ENCODE results near the gene STH. TPM values are rescaled to one million over a fixed set of nuclear protein-coding genes. Genes with fewer than 3 reads are reported as not detected.
"Not testable (repeated sequence)": the region's sequence is repeated elsewhere in the genome, so short reads cannot be mapped to it uniquely, and the experiment has no call there.

The STH gene
- total RNA-seq, 1 donor from 2014 or later, result not detected

DNA sequence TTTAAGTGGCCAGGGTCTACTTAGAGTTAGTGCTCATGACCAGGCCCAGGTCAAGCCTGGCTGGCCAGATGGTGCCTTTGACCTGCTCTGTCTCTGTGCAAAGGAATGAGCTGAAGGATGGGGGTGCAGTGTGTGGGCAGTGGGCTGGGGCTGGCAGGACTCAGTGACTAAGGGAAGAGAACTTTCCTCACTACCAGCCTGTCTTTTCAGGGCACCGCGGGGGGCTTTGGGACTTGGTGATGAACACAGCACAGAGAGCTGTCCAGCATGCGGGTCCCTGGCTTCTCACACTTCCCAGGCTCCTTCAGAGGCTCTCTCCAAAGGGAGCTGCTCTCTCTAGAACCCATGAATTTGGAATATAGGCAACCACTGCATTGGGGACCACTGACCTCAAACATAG, 43.0 kb upstream of the STH start:
- Histone ChIP-seq H3K9ac (ENCODE audit: low read depth in 1 of 3, low read length in 3 of 3) (no peak overlapping the region), H3K4me1 (ENCODE audit: control insufficient read depth in 3 of 3, insufficient read depth in 3 of 3, low read length in 3 of 3) (peaks cover 0 to 5% (median 0%) of the 10 kb centered on the region in 3 donors), H3K9me3 (ENCODE audit: control insufficient read depth in 3 of 3, low read length in 3 of 3) (no peaks in the 10 kb centered on the region), H3K4me3 (ENCODE audit: low read length in 3 of 3) (no peak overlapping the region), H3K27me3 (ENCODE audit: control insufficient read depth in 3 of 3, insufficient read depth in 3 of 3, low read length in 3 of 3) (no peaks in the 10 kb centered on the region), H3K27ac (ENCODE audit: low read depth, low read length) (no peak overlapping the region), H3K36me3 (ENCODE audit: control insufficient read depth in 3 of 3, insufficient read depth in 3 of 3, low read length in 3 of 3) (no peaks in the 10 kb centered on the region)

DNA sequence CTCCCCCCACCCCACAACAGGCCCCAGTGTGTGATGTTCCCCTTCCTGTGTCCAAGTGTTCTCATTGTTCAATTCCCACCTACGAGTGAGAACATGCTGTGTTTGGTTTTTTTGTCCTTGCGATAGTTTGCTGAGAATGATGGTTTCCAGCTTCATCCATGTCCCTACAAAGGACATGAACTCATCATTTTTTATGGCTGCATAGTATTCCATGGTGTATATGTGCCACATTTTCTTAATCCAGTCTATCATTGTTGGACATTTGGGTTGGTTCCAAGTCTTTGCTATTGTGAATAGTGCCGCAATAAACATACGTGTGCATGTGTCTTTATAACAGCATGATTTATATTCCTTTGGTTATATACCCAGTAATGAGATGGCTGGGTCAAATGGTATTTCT, 42.3 kb upstream of the STH start:
- H3K4me1 ChIP-seq (ENCODE audit: control insufficient read depth in 3 of 3, insufficient read depth in 3 of 3, low read length in 3 of 3); H3K36me3 ChIP-seq (ENCODE audit: control insufficient read depth in 3 of 3, insufficient read depth in 3 of 3, low read length in 3 of 3); H3K4me3 ChIP-seq (ENCODE audit: low read length in 3 of 3); H3K9me3 ChIP-seq (ENCODE audit: control insufficient read depth in 3 of 3, low read length in 3 of 3); H3K27ac ChIP-seq (ENCODE audit: low read depth, low read length); H3K27me3 ChIP-seq (ENCODE audit: control insufficient read depth in 3 of 3, insufficient read depth in 3 of 3, low read length in 3 of 3); H3K9ac ChIP-seq (ENCODE audit: low read depth in 1 of 3, low read length in 3 of 3): not testable (repeated sequence)

DNA sequence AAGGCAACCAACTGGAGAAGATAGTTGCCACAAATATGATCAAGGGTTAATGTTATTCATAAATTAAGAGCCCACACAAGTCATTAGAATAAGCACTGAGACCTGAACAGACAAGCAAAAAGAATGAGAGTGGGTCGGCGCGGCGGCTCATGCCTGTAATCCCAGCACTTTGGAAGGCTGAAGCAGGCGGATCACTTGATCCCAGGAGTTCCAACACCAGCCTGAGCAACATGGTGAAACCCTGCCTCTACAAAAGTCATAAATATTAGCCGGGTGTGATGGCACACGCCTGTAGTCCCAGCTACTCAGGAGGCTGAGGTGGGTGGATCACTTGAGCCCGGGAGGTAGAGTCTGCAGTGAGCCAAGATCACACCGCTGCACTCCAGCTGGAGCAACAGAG, 40.7 kb upstream of the STH start:
- Histone ChIP-seq H3K27me3 (ENCODE audit: control insufficient read depth in 3 of 3, insufficient read depth in 3 of 3, low read length in 3 of 3) (no peaks in the 10 kb centered on the region), H3K9me3 (ENCODE audit: control insufficient read depth in 3 of 3, low read length in 3 of 3) (no peaks in the 10 kb centered on the region), H3K4me3 (ENCODE audit: low read length in 3 of 3) (no peak overlapping the region), H3K9ac (ENCODE audit: low read depth in 1 of 3, low read length in 3 of 3) (no peak overlapping the region), H3K27ac (ENCODE audit: low read depth, low read length) (no peak overlapping the region), H3K36me3 (ENCODE audit: control insufficient read depth in 3 of 3, insufficient read depth in 3 of 3, low read length in 3 of 3) (peaks cover 3 to 9% (median 3%) of the 10 kb centered on the region in 3 donors), H3K4me1 (ENCODE audit: control insufficient read depth in 3 of 3, insufficient read depth in 3 of 3, low read length in 3 of 3) (peaks cover 0 to 5% (median 0%) of the 10 kb centered on the region in 3 donors)

DNA sequence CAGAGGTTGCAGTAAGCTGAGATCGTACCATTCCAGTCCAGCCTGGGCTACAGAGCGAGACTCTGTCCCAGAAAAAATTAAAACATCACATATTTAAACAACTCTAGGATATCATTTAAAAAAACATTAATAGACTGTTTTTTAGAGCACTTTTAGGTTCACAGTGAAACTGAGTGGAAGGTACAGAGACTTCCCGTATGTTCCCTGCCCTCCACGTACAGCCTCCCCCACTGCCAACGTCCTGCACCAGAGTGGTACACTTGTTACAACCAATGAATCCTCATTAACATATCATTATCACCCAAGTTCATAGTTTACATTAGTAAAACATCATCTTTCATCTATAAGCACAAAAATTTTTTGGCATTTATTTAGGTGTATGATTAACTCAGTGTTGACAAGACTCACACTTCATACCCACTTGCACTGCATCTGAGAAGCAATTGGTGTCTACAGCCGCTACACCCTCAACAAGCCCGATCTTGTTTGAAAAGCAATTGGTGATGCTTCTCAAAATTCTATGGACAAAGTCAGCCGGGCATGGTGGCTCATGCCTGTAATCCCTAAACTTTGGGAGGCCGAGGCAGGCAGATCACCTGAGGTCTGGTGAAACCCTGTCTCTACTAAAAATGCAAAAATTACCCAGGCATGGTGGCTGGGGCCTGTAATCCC, 39.9 kb upstream of the STH start:
- Histone ChIP-seq H3K4me3 (ENCODE audit: low read length in 3 of 3) (no peak overlapping the region), H3K4me1 (ENCODE audit: control insufficient read depth in 3 of 3, insufficient read depth in 3 of 3, low read length in 3 of 3) (peaks cover 0 to 5% (median 0%) of the 10 kb centered on the region in 3 donors), H3K9ac (ENCODE audit: low read depth in 1 of 3, low read length in 3 of 3) (no peak overlapping the region), H3K27me3 (ENCODE audit: control insufficient read depth in 3 of 3, insufficient read depth in 3 of 3, low read length in 3 of 3) (no peaks in the 10 kb centered on the region), H3K27ac (ENCODE audit: low read depth, low read length) (no peak overlapping the region), H3K9me3 (ENCODE audit: control insufficient read depth in 3 of 3, low read length in 3 of 3) (no peaks in the 10 kb centered on the region), H3K36me3 (ENCODE audit: control insufficient read depth in 3 of 3, insufficient read depth in 3 of 3, low read length in 3 of 3) (peaks cover 4 to 11% (median 5%) of the 10 kb centered on the region in 3 donors)

DNA sequence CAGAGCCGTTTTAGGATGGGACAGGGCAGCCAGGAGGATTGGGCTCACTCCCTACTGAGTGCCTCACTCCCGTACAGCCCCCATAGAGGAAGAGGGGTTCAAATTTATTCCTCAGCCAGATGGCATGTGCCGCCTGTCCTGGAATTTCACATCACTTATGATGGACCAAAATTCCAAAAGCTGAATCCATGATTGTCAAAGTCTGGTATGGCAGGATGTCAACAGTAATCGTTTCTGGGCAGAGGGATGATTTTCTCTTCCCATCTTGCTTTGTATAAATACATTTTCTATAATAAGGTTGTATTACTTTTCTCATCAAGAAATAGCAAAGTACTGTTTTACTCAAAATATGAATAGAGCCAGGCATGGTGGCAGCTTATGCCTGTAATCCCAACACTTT, 38.7 kb upstream of the STH start:
- Histone ChIP-seq H3K36me3 (ENCODE audit: control insufficient read depth in 3 of 3, insufficient read depth in 3 of 3, low read length in 3 of 3) (peaks cover 4 to 11% (median 5%) of the 10 kb centered on the region in 3 donors), H3K9me3 (ENCODE audit: control insufficient read depth in 3 of 3, low read length in 3 of 3) (no peaks in the 10 kb centered on the region), H3K4me3 (ENCODE audit: low read length in 3 of 3) (no peak overlapping the region), H3K27me3 (ENCODE audit: control insufficient read depth in 3 of 3, insufficient read depth in 3 of 3, low read length in 3 of 3) (no peaks in the 10 kb centered on the region), H3K4me1 (ENCODE audit: control insufficient read depth in 3 of 3, insufficient read depth in 3 of 3, low read length in 3 of 3) (peaks cover 0 to 7% (median 0%) of the 10 kb centered on the region in 3 donors), H3K9ac (ENCODE audit: low read depth in 1 of 3, low read length in 3 of 3) (no peak overlapping the region), H3K27ac (ENCODE audit: low read depth, low read length) (no peak overlapping the region)

DNA sequence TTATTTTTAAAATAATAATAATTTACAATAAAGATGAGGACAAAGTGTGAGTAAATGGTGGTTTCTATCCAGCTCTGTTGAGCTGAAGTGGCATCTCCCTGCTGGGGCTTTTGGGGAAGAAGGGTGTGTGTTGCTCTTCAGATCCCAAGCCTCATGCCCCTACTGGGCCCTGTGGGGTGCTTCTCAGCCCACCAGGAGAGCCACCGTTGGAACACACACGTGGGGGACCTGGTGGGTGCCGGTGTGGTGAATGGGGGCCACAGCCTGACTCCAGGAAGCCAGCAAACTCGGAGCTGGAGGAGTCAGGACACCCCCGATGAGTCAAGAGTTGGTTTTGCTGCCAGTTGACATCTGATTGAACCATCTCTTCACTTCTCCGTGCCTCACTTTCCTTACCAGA, 37.8 kb upstream of the STH start:
- Histone ChIP-seq H3K9ac (ENCODE audit: low read depth in 1 of 3, low read length in 3 of 3) (no peak overlapping the region), H3K27ac (ENCODE audit: low read depth, low read length) (no peak overlapping the region), H3K4me3 (ENCODE audit: low read length in 3 of 3) (no peak overlapping the region), H3K4me1 (ENCODE audit: control insufficient read depth in 3 of 3, insufficient read depth in 3 of 3, low read length in 3 of 3) (peaks cover 7 to 16% (median 7%) of the 10 kb centered on the region in 3 donors), H3K27me3 (ENCODE audit: control insufficient read depth in 3 of 3, insufficient read depth in 3 of 3, low read length in 3 of 3) (no peaks in the 10 kb centered on the region), H3K36me3 (ENCODE audit: control insufficient read depth in 3 of 3, insufficient read depth in 3 of 3, low read length in 3 of 3) (peaks cover 4 to 11% (median 5%) of the 10 kb centered on the region in 3 donors), H3K9me3 (ENCODE audit: control insufficient read depth in 3 of 3, low read length in 3 of 3) (no peaks in the 10 kb centered on the region)

DNA sequence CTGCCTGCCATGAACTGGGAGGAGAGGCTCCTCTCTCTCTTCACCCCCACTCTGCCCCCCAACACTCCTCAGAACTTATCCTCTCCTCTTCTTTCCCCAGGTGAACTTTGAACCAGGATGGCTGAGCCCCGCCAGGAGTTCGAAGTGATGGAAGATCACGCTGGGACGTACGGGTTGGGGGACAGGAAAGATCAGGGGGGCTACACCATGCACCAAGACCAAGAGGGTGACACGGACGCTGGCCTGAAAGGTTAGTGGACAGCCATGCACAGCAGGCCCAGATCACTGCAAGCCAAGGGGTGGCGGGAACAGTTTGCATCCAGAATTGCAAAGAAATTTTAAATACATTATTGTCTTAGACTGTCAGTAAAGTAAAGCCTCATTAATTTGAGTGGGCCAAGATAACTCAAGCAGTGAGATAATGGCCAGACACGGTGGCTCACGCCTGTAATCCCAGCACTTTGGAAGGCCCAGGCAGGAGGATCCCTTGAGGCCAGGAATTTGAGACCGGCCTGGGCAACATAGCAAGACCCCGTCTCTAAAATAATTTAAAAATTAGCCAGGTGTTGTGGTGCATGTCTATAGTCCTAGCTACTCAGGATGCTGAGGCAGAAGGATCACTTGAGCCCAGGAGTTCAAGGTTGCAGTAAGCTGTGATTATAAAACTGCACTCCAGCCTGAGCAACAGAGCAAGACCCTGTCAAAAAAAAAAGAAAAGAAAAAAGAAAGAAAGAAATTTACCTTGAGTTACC, 36.7 kb upstream of the STH start:
- Histone ChIP-seq H3K4me1 (ENCODE audit: control insufficient read depth in 3 of 3, insufficient read depth in 3 of 3, low read length in 3 of 3) (peaks cover 7 to 25% (median 14%) of the 10 kb centered on the region in 3 donors), H3K9me3 (ENCODE audit: control insufficient read depth in 3 of 3, low read length in 3 of 3) (no peaks in the 10 kb centered on the region), H3K4me3 (ENCODE audit: low read length in 3 of 3) (no peak overlapping the region), H3K36me3 (ENCODE audit: control insufficient read depth in 3 of 3, insufficient read depth in 3 of 3, low read length in 3 of 3) (peaks cover 4 to 11% (median 5%) of the 10 kb centered on the region in 3 donors), H3K27me3 (ENCODE audit: control insufficient read depth in 3 of 3, insufficient read depth in 3 of 3, low read length in 3 of 3) (no peaks in the 10 kb centered on the region), H3K27ac (ENCODE audit: low read depth, low read length) (no peak overlapping the region), H3K9ac (ENCODE audit: low read depth in 1 of 3, low read length in 3 of 3) (no peak overlapping the region)

DNA sequence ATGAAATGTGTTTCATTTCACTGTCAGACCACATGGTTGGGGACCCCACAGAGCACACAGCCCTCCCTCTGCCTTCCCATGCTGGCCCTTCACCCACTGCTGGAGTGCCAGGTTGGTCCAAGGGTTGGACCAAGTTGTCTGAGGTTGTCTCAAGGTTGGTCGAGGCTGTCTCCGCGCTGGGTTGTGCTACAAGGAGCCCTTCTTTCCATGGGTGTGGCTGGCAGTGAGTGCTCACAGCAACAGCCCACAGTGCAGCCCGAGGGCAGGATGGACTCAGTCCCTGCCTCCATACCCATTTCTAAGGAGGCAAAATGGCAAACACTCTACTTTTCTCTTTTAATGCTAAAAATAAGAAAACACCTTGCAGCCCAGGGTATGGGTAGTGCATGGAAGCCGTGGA, 35.8 kb upstream of the STH start:
- H3K27me3 ChIP-seq (ENCODE audit: control insufficient read depth in 3 of 3, insufficient read depth in 3 of 3, low read length in 3 of 3), result no peaks in the 10 kb centered on the region
- H3K27ac ChIP-seq (ENCODE audit: low read depth, low read length), result no peak overlapping the region

DNA sequence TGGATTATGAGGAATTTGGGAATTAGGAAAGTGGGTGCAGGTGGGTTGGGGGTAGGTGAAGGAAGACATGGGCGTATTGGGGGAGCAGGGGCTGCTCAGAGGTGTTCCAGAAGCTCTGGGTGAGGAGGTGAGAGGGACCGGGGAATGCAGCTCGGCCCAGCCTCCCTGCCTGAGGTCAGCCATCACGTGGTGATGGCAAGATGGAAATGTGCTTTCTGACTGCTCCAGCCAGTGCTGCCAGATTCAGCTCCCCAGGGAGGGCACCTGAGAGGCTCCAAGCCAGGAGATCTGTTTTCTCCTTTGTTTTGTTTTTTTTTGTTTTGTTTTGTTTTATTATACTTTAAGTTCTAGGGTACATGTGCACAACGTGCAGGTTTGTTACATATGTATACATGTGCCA, 35.2 kb upstream of the STH start:
- H3K4me1 ChIP-seq (ENCODE audit: control insufficient read depth in 3 of 3, insufficient read depth in 3 of 3, low read length in 3 of 3), result peaks cover 7 to 31% (median 18%) of the 10 kb centered on the region in 3 donors
- H3K36me3 ChIP-seq (ENCODE audit: control insufficient read depth in 3 of 3, insufficient read depth in 3 of 3, low read length in 3 of 3), result peaks cover 4 to 11% (median 5%) of the 10 kb centered on the region in 3 donors
- H3K9ac ChIP-seq (ENCODE audit: low read depth in 1 of 3, low read length in 3 of 3), result no peak overlapping the region
- H3K4me3 ChIP-seq (ENCODE audit: low read length in 3 of 3), result no peak overlapping the region
- no peaks in the 10 kb centered on the region for H3K9me3 ChIP-seq (ENCODE audit: control insufficient read depth in 3 of 3, low read length in 3 of 3)
- H3K27ac ChIP-seq (ENCODE audit: low read depth, low read length), result no peak overlapping the region
- no peaks in the 10 kb centered on the region for H3K27me3 ChIP-seq (ENCODE audit: control insufficient read depth in 3 of 3, insufficient read depth in 3 of 3, low read length in 3 of 3)

More for the DNA sequence above, 35.8 kb upstream of the STH start:
- H3K9me3 ChIP-seq (ENCODE audit: control insufficient read depth in 3 of 3, low read length in 3 of 3), result no peaks in the 10 kb centered on the region
- peaks cover 7 to 31% (median 18%) of the 10 kb centered on the region in 3 donors for H3K4me1 ChIP-seq (ENCODE audit: control insufficient read depth in 3 of 3, insufficient read depth in 3 of 3, low read length in 3 of 3)
- H3K4me3 ChIP-seq (ENCODE audit: low read length in 3 of 3), result no peak overlapping the region
- H3K9ac ChIP-seq (ENCODE audit: low read depth in 1 of 3, low read length in 3 of 3), result no peak overlapping the region
- H3K36me3 ChIP-seq (ENCODE audit: control insufficient read depth in 3 of 3, insufficient read depth in 3 of 3, low read length in 3 of 3), result peaks cover 4 to 11% (median 5%) of the 10 kb centered on the region in 3 donors

DNA sequence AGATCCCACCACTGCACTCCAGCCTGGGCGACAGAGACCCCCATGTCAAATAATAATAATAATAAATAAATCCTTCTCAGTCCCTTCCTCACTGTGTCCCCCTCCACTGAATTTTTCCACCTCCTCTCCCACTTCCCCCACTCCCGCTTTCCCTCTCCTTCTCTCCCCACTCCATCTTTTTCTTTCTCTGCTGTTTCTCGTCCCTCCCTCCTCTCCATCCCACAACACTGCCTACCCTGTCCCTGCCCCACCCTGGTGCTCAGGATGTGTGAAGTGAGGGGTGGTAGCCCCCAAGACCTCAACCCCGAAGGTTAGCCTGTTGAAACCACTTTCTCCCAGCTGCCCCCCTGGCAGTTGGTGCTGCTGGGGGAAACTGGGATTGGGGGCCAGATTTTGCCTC, 34.4 kb upstream of the STH start:
- no peak overlapping the region for H3K4me3 ChIP-seq (ENCODE audit: low read length in 3 of 3)
- H3K27me3 ChIP-seq (ENCODE audit: control insufficient read depth in 3 of 3, insufficient read depth in 3 of 3, low read length in 3 of 3), result no peaks in the 10 kb centered on the region
- H3K27ac ChIP-seq (ENCODE audit: low read depth, low read length), result no peak overlapping the region
- H3K36me3 ChIP-seq (ENCODE audit: control insufficient read depth in 3 of 3, insufficient read depth in 3 of 3, low read length in 3 of 3), result peaks cover 8 to 11% (median 8%) of the 10 kb centered on the region in 3 donors
- no peak overlapping the region for H3K9ac ChIP-seq (ENCODE audit: low read depth in 1 of 3, low read length in 3 of 3)
- H3K9me3 ChIP-seq (ENCODE audit: control insufficient read depth in 3 of 3, low read length in 3 of 3), result no peaks in the 10 kb centered on the region
- H3K4me1 ChIP-seq (ENCODE audit: control insufficient read depth in 3 of 3, insufficient read depth in 3 of 3, low read length in 3 of 3), result peaks cover 7 to 31% (median 18%) of the 10 kb centered on the region in 3 donors
